GM18526 (cell line): Measurements from ENCODE around the gene FUT2.

Source experiments
- POLR2A ChIP-seq: IDR thresholded peaks from 3 replicates; pipeline ENCODE4 v1.6.1; 2011; ENCODE audit not compliant: insufficient read length; ENCODE audit errors: extremely low read depth

The FUT2 gene

GRCh38 chr19:48668761-48669160 lies 27.0 kb upstream of the FUT2 start:
- no peak for TF ChIP-seq POLR2A

- no peak for TF ChIP-seq POLR2A
Observed at GRCh38 chr19:48669903-48670668, 25.7 kb upstream of the FUT2 start.

- TF ChIP-seq POLR2A: no peak
Observed at GRCh38 chr19:48670699-48671445, 24.9 kb upstream of the FUT2 start.

GRCh38 chr19:48671446-48671995 lies 24.2 kb upstream of the FUT2 start:
- no peak for TF ChIP-seq POLR2A

GRCh38 chr19:48672994-48673393 lies 22.8 kb upstream of the FUT2 start, which contains the start of gene NTN5:
TSS of gene NTN5 (minus strand) at chr19:48673017. CDS start at chr19:48670986, 2,031 bp downstream.
- TF ChIP-seq POLR2A: no peak

GRCh38 chr19:48673436-48674100 lies 22.2 kb upstream of the FUT2 start:
- TF ChIP-seq POLR2A: no peak

- TF ChIP-seq POLR2A: no peak
Observed at GRCh38 chr19:48674216-48674809, 21.5 kb upstream of the FUT2 start.

- no peak for TF ChIP-seq POLR2A
Observed at GRCh38 chr19:48674921-48675824, 20.6 kb upstream of the FUT2 start.

- no peak for TF ChIP-seq POLR2A
Observed at GRCh38 chr19:48676487-48676886, 19.3 kb upstream of the FUT2 start.

- TF ChIP-seq POLR2A: no peak
Observed at GRCh38 chr19:48676887-48677286, 18.9 kb upstream of the FUT2 start.

- no peak for TF ChIP-seq POLR2A
Observed at GRCh38 chr19:48678201-48678600, 17.6 kb upstream of the FUT2 start.

- no peak for TF ChIP-seq POLR2A
Observed at GRCh38 chr19:48680436-48681126, 15.2 kb upstream of the FUT2 start.

GRCh38 chr19:48681127-48681470 lies 14.7 kb upstream of the FUT2 start:
- no peak for TF ChIP-seq POLR2A

GRCh38 chr19:48683349-48683748 lies 12.4 kb upstream of the FUT2 start:
- no peak for TF ChIP-seq POLR2A
